ENCODE measurements around the gene OR8G1. TPM values are rescaled to one million over a fixed set of nuclear protein-coding genes. Genes with fewer than 3 reads are reported as not detected.

Gene OR8G1
- total RNA-seq, 1 experiment from 2014 or later = not detected

- Mint-ChIP-seq H3K36me3 (ENCODE audit: insufficient read depth in 1 of 3, low read depth in 3 of 3) (peaks cover 0 to 2% (median 0%) of the 10 kb centered on the region in 3 experiments; a peak in 1 of 7 replicates), H3K4me3 (no peak overlapping the region), H3K9me3 (peaks cover 0 to 2% of the 10 kb centered on the region in 2 experiments; a peak in 2 of 5 replicates), H3K27me3 (ENCODE audit: low read depth) (peaks cover 25% of the 10 kb centered on the region), H3K27ac (no peak overlapping the region), H3K4me1 (peaks cover 20 to 25% of the 10 kb centered on the region in 2 experiments)
- H2BK15ac ChIP-seq (ENCODE audit: low read depth, low read length) = no peak overlapping the region
- no peaks in the 10 kb centered on the region for H3K23me2 ChIP-seq (ENCODE audit: insufficient read length, low read depth, low read length, poor library complexity, severe bottlenecking)
- peak; percentile 83 for TF ChIP-seq CTCF (conservative IDR thresholded peaks at IDR 0.05)
- H3T11ph ChIP-seq (ENCODE audit: low read length) = no peak overlapping the region
- H3K79me1 ChIP-seq (ENCODE audit: insufficient read depth, low read depth, low read length, poor library complexity, severe bottlenecking) = no peaks in the 10 kb centered on the region
- H2AFZ ChIP-seq (ENCODE audit: low read length) = peak overlapping the region; percentile 65
- H4K91ac ChIP-seq (ENCODE audit: insufficient read length, low read depth, low read length) = no peak overlapping the region
- H3K27ac ChIP-seq (ENCODE audit: insufficient read length, low read depth, low read length) = no peak overlapping the region
- peaks cover 14% of the 10 kb centered on the region; the same call in 1 of the 2 replicates for H3K27me3 ChIP-seq (ENCODE audit: insufficient read depth, low read length)
- no peak overlapping the region for H2BK12ac ChIP-seq (ENCODE audit: insufficient read length, low read depth, low read length)
- no peak overlapping the region for H3K4me2 ChIP-seq (ENCODE audit: insufficient read depth, insufficient read length, low read length)
- H3K79me2 ChIP-seq (ENCODE audit: insufficient read depth, low read length) = no peaks in the 10 kb centered on the region
- no peak overlapping the region for H3K4ac ChIP-seq (ENCODE audit: low read depth, low read length)
- H3K56ac ChIP-seq (ENCODE audit: insufficient read length, low read depth, low read length) = no peak overlapping the region
- no peak overlapping the region for H4K5ac ChIP-seq (ENCODE audit: insufficient read length, low read depth, low read length)
- no peaks in the 10 kb centered on the region for H3K9me3 ChIP-seq (ENCODE audit: control insufficient read depth, low read depth, low read length)
- H4K20me1 ChIP-seq (ENCODE audit: control insufficient read depth, insufficient read depth, insufficient read length) = no peaks in the 10 kb centered on the region
- H3K18ac ChIP-seq (ENCODE audit: insufficient read length, low read depth, low read length) = no peak overlapping the region
- no peak overlapping the region for H2AK5ac ChIP-seq (ENCODE audit: insufficient read length, low read length)
- DNase-seq = peak; percentile 57
- WGBS (ENCODE audit: extremely low coverage, insufficient read length, low lambda C conversion rate) = no CpG with 5 or more reads among the region's 4 CpGs
- no peak overlapping the region for H3K14ac ChIP-seq (ENCODE audit: insufficient read depth, low read length)
- peaks cover 3% of the 10 kb centered on the region for H3K4me1 ChIP-seq (ENCODE audit: insufficient read depth, low read length)
- no peak overlapping the region for H2BK5ac ChIP-seq (ENCODE audit: insufficient read length, low read length)
- H3K23ac ChIP-seq (ENCODE audit: insufficient read length, low read depth, low read length) = no peak overlapping the region
- H4K8ac ChIP-seq (replicated peaks; ENCODE audit: insufficient read length, low read depth, low read length) = no peak overlapping the region
- no peak overlapping the region for H2BK120ac ChIP-seq (ENCODE audit: low read depth, low read length, poor library complexity, severe bottlenecking)
- no peak overlapping the region for H2BK20ac ChIP-seq (ENCODE audit: low read depth, low read length, poor library complexity, severe bottlenecking)
- no peak overlapping the region for H3K9ac ChIP-seq (ENCODE audit: extremely low read depth, insufficient read length, low read length)
Measured at GRCh38 chr11:124195189-124195734, 45.6 kb upstream of the OR8G1 start.
